HG03097 (cell line): ENCODE data around the gene ATP8A2.

Experiments
- ATAC-seq: cut with Tn5 transposase; IDR thresholded peaks from one replicate; pipeline ENCODE4 v1.9.1; 2021; ENCODE audit not compliant: unreplicated experiment, low FRiP score

ATP8A2 gene

GRCh38 chr13:25839371-25839770, 467.6 kb downstream of the ATP8A2 start:
- ATAC-seq, result no peak

- no peak for ATAC-seq
Observed at GRCh38 chr13:25840261-25840660, 468.5 kb downstream of the ATP8A2 start.

- ATAC-seq, result no peak
Observed at GRCh38 chr13:25840931-25841330, 469.2 kb downstream of the ATP8A2 start.

GRCh38 chr13:25843692-25844091, 471.9 kb downstream of the ATP8A2 start:
- no peak for ATAC-seq

- ATAC-seq, result no peak
Observed at GRCh38 chr13:25844559-25845434, 473.0 kb downstream of the ATP8A2 start.

GRCh38 chr13:25846222-25846984, 474.6 kb downstream of the ATP8A2 start:
- no peak for ATAC-seq

GRCh38 chr13:25847145-25847544, 475.4 kb downstream of the ATP8A2 start:
- ATAC-seq, result no peak

GRCh38 chr13:25847635-25848626, 476.2 kb downstream of the ATP8A2 start:
- no peak for ATAC-seq

GRCh38 chr13:25848812-25849745, 477.3 kb downstream of the ATP8A2 start:
- ATAC-seq, result no peak

- no peak for ATAC-seq
Observed at GRCh38 chr13:25857830-25858229, 486.1 kb downstream of the ATP8A2 start.

- ATAC-seq, result no peak
Observed at GRCh38 chr13:25859528-25859927, 487.8 kb downstream of the ATP8A2 start.

- no peak for ATAC-seq
Observed at GRCh38 chr13:25860265-25860664, 488.5 kb downstream of the ATP8A2 start.

GRCh38 chr13:25860862-25861261, 489.1 kb downstream of the ATP8A2 start:
- no peak for ATAC-seq

GRCh38 chr13:25862156-25862555, 490.4 kb downstream of the ATP8A2 start:
- ATAC-seq, result no peak

GRCh38 chr13:25864116-25864515, 492.3 kb downstream of the ATP8A2 start:
- ATAC-seq, result no peak

GRCh38 chr13:25864936-25865335, 493.2 kb downstream of the ATP8A2 start:
- no peak for ATAC-seq

- no peak for ATAC-seq
Observed at GRCh38 chr13:25865391-25865790, 493.6 kb downstream of the ATP8A2 start.

GRCh38 chr13:25867038-25867437, 495.3 kb downstream of the ATP8A2 start:
- no peak for ATAC-seq

- ATAC-seq, result no peak
Observed at GRCh38 chr13:25868490-25868889, 496.7 kb downstream of the ATP8A2 start.
